Astrocyte (in vitro differentiated cells and primary cell): ENCODE results near the gene IDUA. TPM values are rescaled to one million over a fixed set of nuclear protein-coding genes. Genes with fewer than 3 reads are reported as not detected.

Experiments used
- DNase-seq: peaks from one replicate; pipeline ENCODE4 v3.0.0-alpha.2; 2010; ENCODE audit warnings: low read depth
- FAIRE-seq: peaks from 2 replicates; lab custom pipeline; 2011; peaks lifted over from hg19 to GRCh38; lab: Jason Lieb, UNC
- H2AFZ ChIP-seq: 2 replicates; pipeline ENCODE4 v1.6.0; 2012; ENCODE audit warnings: low read depth, low read length, inconsistent platforms
- H3K27ac ChIP-seq: 2 replicates; pipeline ENCODE4 v1.5.1; 2011; ENCODE audit warnings: low read depth, low read length, inconsistent platforms
- H3K27me3 ChIP-seq: 2 replicates; pipeline ENCODE4 v1.6.0; 2011; ENCODE audit warnings: low read length, inconsistent platforms; ENCODE audit not compliant: insufficient read depth
- H3K36me3 ChIP-seq: 2 replicates; pipeline ENCODE4 v1.5.1; 2011; ENCODE audit warnings: low read length, inconsistent platforms; ENCODE audit not compliant: insufficient read depth
- H3K4me1 ChIP-seq: 2 replicates; pipeline ENCODE4 v1.5.1; 2011; ENCODE audit warnings: low read length, inconsistent platforms; ENCODE audit not compliant: insufficient read depth
- H3K4me2 ChIP-seq: 2 replicates; pipeline ENCODE4 v1.6.0; 2012; ENCODE audit warnings: low read length, inconsistent platforms
- H3K4me3 ChIP-seq: 2 replicates; pipeline ENCODE4 v1.5.1; 2011; ENCODE audit warnings: low read depth, mild to moderate bottlenecking, low read length, inconsistent platforms; ENCODE audit not compliant: insufficient read depth
- H3K79me2 ChIP-seq: 2 replicates; pipeline ENCODE4 v1.6.0; 2012; ENCODE audit warnings: mild to moderate bottlenecking, low read length, inconsistent platforms; ENCODE audit not compliant: insufficient read depth
- H3K9ac ChIP-seq: 2 replicates; pipeline ENCODE4 v1.6.0; 2012; ENCODE audit warnings: mild to moderate bottlenecking, low read length, inconsistent platforms
- H3K9me3 ChIP-seq: 2 replicates; pipeline ENCODE4 v1.5.1; 2012; ENCODE audit warnings: low read depth, mild to moderate bottlenecking, low read length, inconsistent platforms; ENCODE audit not compliant: insufficient read depth
- H4K20me1 ChIP-seq: 2 replicates; pipeline ENCODE4 v1.6.0; 2012; ENCODE audit warnings: low read length, inconsistent platforms; ENCODE audit not compliant: insufficient read depth
- H3K27ac Mint-ChIP-seq: one replicate; pipeline ENCODE4 v1.8.0; 2021; ENCODE audit warnings: mild to moderate bottlenecking, mixed read lengths; ENCODE audit not compliant: unreplicated experiment
- H3K27me3 Mint-ChIP-seq: one replicate; pipeline ENCODE4 v1.8.0; 2021; ENCODE audit warnings: low read depth, mixed read lengths; ENCODE audit not compliant: unreplicated experiment
- H3K36me3 Mint-ChIP-seq: one replicate; pipeline ENCODE4 v1.8.0; 2021; ENCODE audit warnings: low read depth, mixed read lengths; ENCODE audit not compliant: unreplicated experiment
- H3K4me1 Mint-ChIP-seq: one replicate; pipeline ENCODE4 v1.8.0; 2021; ENCODE audit warnings: low read depth, mixed read lengths; ENCODE audit not compliant: unreplicated experiment
- H3K4me3 Mint-ChIP-seq: one replicate; pipeline ENCODE4 v1.8.0; 2021; ENCODE audit warnings: mild to moderate bottlenecking, moderate library complexity, mixed read lengths; ENCODE audit not compliant: unreplicated experiment
- H3K9me3 Mint-ChIP-seq: one replicate; pipeline ENCODE4 v1.8.0; 2021; ENCODE audit warnings: mild to moderate bottlenecking, mixed read lengths; ENCODE audit not compliant: unreplicated experiment
- CTCF ChIP-seq: IDR thresholded peaks from 2 replicates; pipeline ENCODE4 v1.5.1; 2011; ENCODE audit warnings: low read depth, mild to moderate bottlenecking, inconsistent platforms, low read length, moderate library complexity; ENCODE audit not compliant: insufficient read depth
- EZH2 ChIP-seq: IDR thresholded peaks from 2 replicates; pipeline ENCODE4 v1.6.1; 2012; ENCODE audit warnings: mild to moderate bottlenecking, low read length, inconsistent platforms; ENCODE audit not compliant: insufficient read depth
- total RNA-seq: library from RNA; stranded (reverse); gene quantifications from 2 replicates; pipeline ENCODE4 v1.2.1, GENCODE V29; 2021

The IDUA gene
- total RNA-seq, 1 donor from 2014 or later = 20.5 TPM

GRCh38 chr4:991451-992296 is 4.8 kb downstream of the IDUA start:
- Mint-ChIP-seq H3K27me3 (peaks cover 7% of the 10 kb centered on the region), H3K4me1 (no peaks in the 10 kb centered on the region), H3K4me3 (no peak overlapping the region), H3K9me3 (no peaks in the 10 kb centered on the region), H3K36me3 (peaks cover 3% of the 10 kb centered on the region), H3K27ac (no peak overlapping the region)
- Histone ChIP-seq H4K20me1 (peaks cover 15% of the 10 kb centered on the region), H3K4me1 (peaks cover 11% of the 10 kb centered on the region), H3K79me2 (no peaks in the 10 kb centered on the region), H3K9me3 (no peaks in the 10 kb centered on the region), H3K27ac (no peak overlapping the region), H3K9ac (no peak overlapping the region), H3K4me3 (no peak overlapping the region), H3K27me3 (peaks cover 5% of the 10 kb centered on the region), H2AFZ (no peak overlapping the region), H3K36me3 (no peaks in the 10 kb centered on the region), H3K4me2 (no peak overlapping the region)
- TF ChIP-seq CTCF (no peak), EZH2 (no peak)
- FAIRE-seq (no peak), DNase-seq (no peak)

- FAIRE-seq = no peak
Measured at GRCh38 chr4:992297-993110, 5.7 kb downstream of the IDUA start.

More at GRCh38 chr4:992297-993110, 5.7 kb downstream of the IDUA start:
- no peak for TF ChIP-seq CTCF
- TF ChIP-seq EZH2 = no peak
- Mint-ChIP-seq H3K27ac (peak overlapping the region; percentile 34), H3K27me3 (peaks cover 7% of the 10 kb centered on the region), H3K9me3 (no peaks in the 10 kb centered on the region), H3K36me3 (peaks cover 3% of the 10 kb centered on the region), H3K4me1 (no peaks in the 10 kb centered on the region), H3K4me3 (no peak overlapping the region)
- Histone ChIP-seq H2AFZ (no peak overlapping the region), H3K4me1 (peaks cover 6% of the 10 kb centered on the region), H3K4me2 (no peak overlapping the region), H3K4me3 (no peak overlapping the region), H3K36me3 (no peaks in the 10 kb centered on the region), H3K27me3 (peaks cover 6% of the 10 kb centered on the region), H3K9me3 (no peaks in the 10 kb centered on the region), H3K27ac (no peak overlapping the region), H3K79me2 (no peaks in the 10 kb centered on the region), H4K20me1 (peaks cover 15% of the 10 kb centered on the region), H3K9ac (no peak overlapping the region)
- DNase-seq = no peak
